NCI-H82 (cell line): ENCODE data around the gene KLHL22.
"Not testable (repeated sequence)": the region's sequence is repeated elsewhere in the genome, so short reads cannot be mapped to it uniquely, and the experiment has no call there.

ENCODE experiments used
- DNase-seq: peaks from one replicate; lab custom pipeline; 2025; lab: John Stamatoyannopoulos, UW

KLHL22 gene

DNA sequence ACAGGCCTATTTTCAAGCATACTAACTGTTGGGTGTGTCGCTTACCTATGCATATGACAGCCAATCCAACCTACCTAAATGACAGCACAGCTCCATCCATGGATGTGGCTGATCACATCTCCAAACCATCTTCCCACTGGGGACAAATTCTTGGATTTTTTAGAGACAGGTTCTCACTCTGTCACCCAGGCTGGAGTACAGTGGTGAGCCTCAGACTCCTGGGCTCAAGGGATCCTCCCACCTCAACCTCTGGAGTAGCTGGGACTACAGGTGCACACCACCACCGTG lies 76.0 kb downstream of the KLHL22 start:
- DNase-seq = no peak

DNA sequence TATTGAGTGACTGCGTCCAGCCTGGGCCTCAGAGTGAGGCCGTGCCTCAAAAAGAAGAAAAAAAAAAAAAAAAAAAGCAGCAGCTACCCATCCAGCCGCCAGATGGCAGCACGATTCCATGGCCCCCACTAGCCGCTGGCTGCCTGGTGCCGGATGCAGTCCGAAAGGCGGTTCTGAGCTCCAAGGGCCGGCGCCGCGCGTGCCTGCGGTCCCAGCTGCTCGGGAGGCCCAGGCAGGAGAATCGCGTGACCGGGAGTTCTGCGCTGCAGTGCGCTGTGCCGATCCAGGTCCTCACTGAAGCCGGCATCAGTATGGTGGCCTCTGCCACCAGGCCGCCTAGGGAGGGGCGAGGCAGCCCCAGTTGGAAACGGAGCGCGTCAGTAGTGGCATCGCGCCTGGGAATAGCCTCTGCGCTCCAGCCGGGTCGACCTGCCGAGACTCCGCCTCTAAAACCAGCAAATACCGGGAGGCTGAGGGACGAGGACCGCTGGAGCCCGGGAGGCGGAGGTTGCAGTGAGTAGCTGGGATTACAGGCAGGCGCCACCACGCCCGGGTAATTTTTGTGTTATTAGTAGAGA lies 77.3 kb downstream of the KLHL22 start:
- peak; percentile 66 for DNase-seq

DNA sequence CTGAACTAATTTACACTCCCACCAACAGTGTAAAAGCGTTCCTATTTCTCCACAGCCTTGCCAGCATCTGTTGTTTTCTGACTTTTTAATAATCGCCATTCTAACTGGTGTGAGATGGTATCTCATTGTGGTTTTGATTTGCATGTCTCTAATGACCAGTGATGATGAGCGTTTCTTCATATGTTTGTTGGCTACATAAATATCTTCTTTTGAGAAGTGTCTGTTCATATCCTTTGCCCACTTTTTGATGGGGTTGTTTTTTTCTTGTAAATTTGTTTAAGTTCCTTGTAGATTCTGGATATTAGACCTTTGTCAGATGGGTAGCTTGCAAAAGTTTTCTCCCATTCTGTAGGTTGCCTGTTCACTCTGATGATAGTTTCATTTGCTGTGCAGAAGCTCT lies 79.9 kb downstream of the KLHL22 start:
- not testable (repeated sequence) for DNase-seq

DNA sequence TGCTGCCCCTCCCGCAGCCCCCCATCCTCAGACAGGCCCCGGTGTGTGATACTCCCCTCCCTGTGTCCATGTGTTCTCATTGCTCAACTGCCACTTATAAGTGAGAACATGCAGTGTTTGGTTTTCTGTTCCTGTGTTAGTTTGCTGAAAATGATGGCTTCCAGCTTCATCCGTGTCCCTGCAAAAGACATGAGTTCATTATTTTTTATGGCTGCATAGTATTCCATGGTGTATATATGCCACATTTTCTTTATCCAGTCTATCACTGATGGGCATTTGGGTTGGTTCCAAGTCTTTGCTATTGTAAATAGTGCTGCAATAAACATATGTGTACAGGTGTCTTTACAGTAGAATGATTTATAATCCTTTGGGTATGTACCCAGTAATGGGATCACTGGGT lies 80.4 kb downstream of the KLHL22 start:
- DNase-seq = not testable (repeated sequence)

DNA sequence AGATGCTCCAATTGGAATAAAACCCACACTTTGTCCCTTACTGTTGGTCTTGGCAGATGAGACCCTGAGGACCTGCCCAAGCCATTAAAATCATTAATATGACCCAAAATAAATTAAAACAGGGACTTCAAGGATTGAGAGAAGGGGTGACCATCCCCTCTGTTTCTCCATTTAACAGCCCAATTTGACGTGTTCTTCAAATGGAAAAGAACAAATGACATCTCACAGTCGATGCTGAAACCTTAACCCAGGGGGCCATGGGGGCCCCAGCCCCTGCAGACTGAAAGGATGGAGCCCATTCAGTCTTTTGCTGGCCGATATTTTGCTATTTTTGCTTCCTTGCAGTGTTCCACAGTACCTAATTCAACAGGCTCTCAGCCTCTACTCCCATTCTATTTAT lies 81.1 kb downstream of the KLHL22 start:
- no peak for DNase-seq

DNA sequence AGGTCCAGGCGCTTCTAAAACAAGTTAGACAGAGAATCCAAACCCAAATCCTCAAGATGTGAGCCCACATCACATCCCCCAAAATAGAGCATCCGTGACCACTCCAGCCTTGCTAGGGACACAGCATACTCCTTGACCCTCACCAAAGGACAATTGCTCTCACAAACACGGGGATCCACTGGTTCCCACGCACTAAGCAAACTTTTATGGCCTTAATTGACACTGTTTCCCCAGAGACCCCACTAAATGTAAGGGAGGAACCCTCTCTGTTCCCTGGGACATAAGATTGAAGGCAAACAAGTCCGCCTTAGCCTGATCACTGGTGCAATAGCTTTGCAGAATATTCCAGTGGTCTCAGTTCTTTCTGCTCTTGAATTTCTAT lies 81.5 kb downstream of the KLHL22 start:
- DNase-seq = no peak

DNA sequence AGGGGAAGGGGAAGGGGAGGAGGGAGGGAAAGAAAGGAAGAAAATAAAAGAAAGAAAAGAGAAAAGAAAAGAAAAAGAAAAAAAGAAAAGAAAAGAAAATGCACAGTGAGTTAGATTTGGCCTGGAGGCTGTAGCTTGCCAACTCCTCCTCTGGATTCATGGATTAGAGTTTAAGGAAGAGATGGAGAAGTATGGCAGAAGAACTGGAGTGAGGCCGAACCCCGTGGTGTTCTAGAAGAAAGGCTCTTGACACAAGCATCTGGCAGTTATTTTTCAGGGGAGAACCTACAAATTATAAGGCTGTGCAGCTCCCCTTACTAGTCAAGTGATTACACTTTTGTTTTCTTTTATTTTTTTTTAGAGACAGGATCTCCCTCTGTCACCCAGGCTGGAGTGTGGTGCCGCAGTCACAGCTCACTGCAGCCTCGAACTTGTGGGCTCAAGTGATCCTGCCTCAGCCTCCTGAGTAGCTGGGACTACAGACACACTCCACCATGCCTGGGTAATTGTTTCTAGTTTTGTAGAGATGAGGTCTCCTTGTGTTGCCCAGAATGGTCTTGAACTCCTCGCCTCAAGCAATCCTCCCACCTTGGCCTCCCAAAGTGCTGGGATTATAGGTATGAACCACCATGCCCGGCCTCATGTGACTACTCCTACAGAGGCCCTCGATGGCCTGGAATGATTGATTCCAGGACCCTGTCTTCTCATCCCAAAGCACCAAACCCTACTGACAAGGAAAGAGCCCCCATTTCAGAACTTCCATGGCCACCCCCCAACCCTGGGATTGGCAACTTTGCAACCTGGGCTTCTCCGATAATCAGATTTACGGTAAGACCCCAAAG lies 82.2 kb downstream of the KLHL22 start:
- no peak for DNase-seq

DNA sequence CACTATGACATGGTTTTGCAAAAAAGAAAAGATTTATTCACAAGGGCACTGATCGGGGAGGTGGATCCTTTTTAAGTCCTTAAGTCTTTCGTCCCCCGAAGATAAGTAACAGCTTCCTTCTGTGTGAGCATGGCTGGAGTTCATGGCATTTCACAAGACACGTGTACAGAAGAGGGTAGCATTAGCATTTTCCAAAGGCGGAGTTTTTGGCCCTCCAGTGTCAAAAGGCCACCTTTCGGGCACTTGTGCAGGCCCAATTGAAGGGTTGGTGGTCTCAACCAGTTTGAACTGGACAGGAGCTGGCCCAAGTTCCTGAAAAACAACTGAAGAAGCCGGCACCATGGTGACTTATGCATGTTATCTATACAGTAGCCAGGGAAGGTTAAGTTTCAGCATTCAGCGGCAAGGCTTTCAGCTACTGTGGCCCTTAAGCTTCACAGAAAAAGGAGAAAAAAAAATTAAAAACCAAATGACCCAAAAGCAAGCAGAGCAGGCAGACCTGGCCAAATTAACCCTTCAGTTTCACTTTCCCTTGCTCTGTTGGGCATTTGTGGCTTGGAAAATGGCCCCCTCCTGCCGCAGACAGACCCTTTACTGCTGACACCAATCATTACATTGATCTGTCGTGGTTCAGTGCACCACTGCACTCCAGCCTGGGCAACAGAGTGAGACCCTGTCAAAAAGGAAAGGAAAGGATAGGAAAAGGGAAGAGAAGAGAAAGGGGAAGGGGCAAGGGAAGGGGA lies 83.0 kb downstream of the KLHL22 start:
- no peak for DNase-seq

DNA sequence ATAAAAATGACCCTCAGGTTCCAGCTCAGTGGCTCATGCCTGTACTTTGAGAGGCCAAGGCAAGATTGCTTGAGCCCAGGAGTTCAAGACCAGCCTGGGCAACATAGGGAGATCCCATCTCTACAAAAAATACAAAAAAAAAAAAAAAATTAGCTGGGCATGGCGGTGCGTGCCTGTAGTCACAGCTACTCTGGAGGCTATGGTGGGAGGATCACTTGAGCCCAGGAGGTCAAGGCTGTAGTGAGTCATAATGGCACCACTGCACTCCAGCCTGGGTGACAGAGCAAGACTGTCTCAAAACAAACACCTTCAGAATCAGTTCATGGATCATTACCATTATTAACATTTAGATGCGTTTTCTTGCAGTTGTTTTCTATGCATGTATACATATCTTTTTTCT lies 86.2 kb downstream of the KLHL22 start:
- DNase-seq = not testable (repeated sequence)

DNA sequence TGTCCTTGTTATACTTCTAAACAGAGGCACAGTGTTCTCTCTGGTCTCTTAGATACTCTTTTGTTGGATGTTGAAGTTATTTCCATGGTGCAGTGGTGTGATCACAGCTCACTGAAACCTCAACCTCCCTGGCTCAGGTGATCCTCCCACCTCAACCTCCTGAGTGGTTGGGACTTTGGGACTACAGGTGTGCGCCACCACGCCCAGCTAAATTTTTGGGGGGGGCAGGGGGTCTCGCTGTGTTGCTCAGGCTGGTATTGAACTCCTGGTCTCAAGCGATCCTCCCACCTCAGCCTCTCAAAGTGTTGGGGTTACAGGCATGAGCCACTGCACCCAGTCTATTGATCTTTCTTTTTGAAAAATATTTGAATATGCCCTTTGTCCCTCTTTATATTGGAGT lies 86.7 kb downstream of the KLHL22 start:
- no peak for DNase-seq

DNA sequence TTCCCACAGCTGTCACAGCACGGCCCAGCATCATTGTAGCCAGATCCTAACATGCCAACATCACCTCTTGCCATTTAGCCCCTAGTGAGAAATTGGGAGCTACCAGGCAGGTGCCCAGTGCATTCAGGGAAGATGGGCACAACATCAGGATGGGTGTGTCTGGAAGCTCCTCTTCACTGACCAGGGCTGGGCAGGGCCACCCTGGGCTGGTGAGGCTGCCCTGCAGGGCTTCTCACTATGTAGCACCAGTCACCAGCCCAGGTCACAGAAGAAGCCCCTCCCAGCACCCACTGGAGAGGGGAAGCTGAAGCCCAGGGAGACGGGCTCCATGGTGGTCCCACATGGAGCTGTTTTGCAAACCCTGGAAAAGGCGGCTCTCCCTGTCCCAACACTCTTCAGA lies 87.8 kb downstream of the KLHL22 start:
- no peak for DNase-seq

DNA sequence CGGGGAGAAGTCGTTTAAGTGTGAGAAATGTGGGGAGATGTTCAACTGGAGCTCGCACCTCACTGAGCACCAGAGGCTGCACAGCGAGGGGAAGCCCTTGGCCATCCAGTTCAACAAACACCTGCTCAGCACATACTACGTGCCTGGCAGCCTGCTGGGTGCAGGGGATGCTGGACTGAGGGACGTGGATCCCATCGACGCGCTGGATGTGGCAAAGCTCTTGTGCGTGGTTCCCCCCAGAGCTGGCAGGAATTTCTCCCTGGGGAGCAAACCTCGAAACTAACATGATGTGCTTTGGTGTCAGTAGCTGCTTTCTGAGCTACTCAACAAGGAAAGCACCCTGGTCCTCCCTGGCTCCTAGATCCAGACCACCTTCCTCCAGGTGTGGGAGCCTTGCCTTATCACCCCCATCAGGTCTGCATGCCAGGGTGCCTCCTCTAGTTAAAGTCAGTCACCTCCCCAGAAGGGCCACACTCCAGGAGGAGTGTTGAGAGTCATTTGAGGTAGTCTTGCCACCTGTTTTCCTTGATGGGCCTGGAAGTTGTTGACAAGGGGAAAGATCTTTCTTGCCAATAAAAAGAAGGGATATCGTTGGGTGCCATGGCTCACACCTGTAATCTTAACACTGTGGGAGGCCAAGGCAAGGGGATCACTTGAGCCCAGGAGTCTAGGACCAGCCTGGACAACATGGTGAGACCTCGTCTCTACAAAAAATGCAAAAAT lies 88.7 kb downstream of the KLHL22 start:
- no peak for DNase-seq

DNA sequence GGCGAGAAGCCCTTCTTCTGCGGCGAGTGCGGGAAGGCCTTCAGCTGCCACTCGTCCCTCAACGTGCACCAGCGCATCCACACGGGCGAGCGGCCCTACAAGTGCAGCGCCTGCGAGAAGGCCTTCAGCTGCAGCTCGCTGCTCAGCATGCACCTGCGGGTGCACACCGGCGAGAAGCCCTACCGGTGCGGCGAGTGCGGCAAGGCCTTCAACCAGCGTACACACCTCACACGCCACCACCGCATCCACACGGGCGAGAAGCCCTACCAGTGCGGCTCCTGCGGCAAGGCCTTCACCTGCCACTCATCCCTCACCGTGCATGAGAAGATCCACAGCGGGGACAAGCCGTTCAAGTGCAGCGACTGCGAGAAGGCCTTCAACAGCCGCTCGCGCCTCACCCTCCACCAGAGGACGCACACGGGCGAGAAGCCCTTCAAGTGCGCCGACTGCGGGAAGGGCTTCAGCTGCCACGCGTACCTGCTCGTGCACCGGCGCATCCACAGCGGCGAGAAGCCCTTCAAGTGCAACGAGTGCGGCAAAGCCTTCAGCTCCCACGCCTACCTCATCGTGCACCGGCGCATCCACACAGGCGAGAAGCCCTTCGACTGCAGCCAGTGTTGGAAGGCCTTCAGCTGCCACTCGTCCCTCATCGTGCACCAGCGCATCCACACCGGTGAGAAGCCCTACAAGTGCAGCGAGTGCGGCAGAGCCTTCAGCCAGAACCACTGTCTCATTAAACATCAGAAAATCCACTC lies 89.5 kb downstream of the KLHL22 start:
- no peak for DNase-seq

DNA sequence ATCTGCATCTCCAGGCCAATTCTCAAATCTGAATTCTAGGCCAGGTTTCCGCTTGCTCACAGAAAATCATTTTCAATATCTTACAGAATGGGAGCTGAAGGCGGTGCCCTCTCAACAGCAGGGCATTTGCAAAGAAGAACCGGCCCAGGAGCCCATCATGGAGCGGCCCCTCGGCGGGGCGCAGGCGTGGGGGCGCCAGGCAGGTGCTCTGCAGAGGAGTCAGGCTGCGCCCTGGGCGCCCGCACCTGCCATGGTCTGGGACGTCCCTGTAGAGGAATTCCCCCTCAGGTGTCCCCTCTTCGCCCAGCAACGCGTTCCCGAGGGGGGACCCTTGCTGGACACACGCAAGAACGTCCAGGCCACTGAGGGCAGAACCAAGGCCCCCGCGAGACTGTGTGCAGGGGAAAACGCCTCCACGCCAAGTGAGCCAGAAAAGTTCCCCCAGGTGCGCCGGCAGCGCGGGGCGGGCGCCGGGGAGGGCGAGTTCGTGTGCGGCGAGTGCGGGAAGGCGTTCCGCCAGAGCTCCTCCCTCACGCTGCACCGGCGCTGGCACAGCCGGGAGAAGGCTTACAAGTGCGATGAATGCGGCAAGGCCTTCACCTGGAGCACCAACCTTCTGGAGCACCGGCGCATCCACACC lies 90.2 kb downstream of the KLHL22 start:
- no peak for DNase-seq

DNA sequence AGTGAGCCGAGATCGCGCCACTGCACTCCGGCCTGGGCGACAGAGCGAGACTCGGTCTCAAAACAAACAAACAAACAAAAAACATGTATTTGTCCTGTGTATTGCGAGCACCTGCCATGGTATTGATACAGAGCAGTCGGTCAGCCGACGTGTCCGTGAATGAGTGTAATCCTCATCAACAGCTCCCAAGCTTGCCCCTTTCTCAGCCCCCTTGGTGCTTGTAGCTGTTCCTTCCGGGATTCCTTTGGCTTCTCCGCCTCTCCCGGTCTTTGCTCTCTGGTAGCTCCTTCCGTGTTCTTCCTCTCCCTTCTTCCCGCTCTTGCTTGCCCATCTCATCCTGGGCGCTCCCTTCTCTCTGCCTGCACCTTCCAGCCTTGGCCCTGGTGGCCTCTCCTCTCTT lies 90.7 kb downstream of the KLHL22 start:
- no peak for DNase-seq

DNA sequence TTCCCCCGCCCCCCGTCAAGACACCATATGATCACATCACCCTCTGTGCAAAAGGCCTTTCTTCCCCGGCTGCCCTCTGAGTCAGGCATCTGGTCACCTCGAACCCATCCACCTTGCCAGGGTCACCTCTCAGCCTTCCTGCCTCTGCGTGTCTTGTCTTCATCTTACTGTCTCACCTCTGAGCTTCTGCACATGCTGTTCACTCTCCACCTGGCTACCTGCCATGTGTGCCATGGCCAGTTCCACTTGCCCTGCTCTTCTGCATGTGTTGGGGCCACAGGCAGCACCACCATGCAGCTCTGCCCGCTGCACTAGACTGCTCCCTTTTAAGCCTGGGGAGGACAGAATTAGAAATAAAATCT lies 91.8 kb downstream of the KLHL22 start:
- DNase-seq = no peak

DNA sequence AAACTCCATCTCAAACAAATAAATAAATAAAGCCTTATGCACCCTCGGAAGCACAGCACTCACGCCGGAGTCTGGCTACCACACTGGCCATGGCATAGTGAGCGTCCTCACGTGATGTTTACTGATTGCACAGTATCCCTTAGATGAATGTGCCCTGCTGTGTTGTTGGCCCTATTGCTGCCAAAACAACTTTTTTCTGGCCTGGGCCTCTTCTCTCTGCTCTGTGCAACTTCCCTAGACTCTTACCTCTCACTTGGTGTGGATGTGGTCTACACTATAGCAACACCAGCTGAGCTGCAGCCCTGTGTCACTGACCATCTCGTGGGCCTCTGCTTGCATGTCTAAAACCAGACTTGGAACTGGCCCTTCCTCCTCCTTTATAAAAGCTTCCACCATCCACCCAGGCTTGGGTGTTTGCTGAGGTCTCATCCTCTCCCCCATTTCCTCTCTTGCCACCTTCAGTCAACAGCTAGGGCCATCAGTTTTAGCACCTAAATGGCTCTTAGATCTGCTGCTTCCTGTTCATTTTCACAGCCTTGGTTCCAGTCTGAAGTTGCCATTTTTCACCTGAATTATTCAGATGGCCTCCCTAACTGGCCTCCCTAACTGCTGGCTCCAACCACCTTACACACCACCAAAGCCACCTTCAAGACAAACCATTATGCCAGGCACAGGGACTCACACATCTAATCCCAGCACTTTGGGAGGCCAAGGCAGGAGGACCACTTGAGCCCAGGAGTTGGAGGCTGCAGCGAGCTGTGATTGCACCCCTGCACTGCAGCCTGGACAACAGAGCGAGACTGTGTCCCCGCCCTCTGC lies 92.4 kb downstream of the KLHL22 start:
- DNase-seq = no peak

DNA sequence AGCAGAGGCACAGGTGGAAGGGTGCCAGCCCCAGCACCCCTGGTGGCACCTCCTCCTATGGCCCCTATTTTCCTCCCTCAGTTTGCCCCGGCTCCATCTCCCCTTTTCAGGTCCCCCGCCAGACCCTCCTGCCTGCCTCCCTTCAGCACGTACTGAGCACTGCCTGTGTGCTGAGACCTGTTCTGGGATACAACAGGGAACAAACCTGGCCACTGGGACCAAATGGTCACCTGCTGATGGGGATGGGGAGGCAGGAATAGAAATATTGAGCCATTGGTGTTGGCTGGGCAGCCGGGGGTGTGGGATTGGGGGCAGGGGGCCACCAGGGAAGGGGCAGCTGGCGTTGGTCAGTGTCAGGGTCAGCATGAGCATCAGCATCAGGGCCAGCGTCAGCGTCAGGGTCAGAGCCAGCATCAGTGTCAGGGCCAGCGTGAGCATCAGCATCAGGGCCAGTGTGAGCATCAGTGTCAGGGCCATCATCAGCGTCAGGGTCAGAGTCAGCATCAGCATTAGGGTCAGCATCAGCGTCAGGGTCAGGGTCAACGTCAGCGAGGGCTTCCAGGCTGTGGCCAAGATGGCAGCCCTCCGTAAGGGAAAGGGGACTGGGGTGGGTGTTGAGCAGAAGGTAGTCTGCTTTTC lies 94.1 kb downstream of the KLHL22 start:
- DNase-seq = no peak

DNA sequence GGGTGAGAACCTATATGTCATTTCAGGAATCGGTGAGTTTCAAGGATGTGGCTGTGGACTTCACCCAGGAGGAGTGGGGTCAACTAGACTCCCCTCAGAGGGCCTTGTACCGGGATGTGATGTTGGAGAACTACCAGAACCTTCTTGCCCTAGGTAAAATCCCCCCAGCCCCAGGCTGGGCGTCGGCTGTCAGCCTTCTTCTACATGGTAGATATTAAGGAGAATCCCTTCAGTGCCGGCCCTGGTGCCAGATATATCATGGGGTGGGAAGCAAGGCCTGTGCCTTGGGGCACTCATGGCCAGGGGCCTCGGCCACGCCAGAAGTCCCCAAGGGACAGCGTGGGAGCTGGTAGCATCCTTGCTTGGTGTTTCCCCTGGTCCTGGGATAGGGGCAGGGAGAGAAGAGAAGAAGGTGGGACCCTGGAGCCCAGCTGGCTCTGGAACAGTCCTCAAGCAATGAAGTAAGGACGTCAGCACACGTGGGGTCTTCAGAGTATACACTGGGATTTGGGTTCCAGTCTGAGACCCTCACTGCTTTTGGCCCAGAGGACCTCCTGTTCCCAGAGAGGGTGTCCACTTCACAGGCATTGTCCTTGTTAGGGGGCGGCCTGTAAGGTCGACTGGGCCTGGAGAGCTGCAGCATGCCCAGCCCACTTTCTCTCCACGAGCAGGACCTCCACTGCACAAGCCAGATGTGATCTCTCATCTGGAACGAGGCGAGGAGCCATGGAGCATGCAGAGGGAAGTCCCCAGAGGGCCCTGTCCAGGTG lies 94.8 kb downstream of the KLHL22 start:
- no peak for DNase-seq
